A673 (cell line): Measurements from ENCODE around the gene AOC2.

Experiments
- EZH2 ChIP-seq: fragments of 200-600 bp; sonication (generic); IDR thresholded peaks from 2 replicates; pipeline ENCODE4 v1.6.1; 2017; ENCODE audit warnings: borderline replicate concordance, low read depth, mild to moderate bottlenecking, mixed read lengths, antibody characterized with exemption, low read length; ENCODE audit not compliant: poor library complexity, severe bottlenecking
- TF ChIP-seq, protein P1 (sequence below): fragments of 300-800, 200-600 bp; sonication (generic); conservative IDR thresholded peaks from 2 replicates; pipeline ENCODE4 v1.5.1; 2017; ENCODE audit warnings: low read depth, mild to moderate bottlenecking, antibody characterized with exemption, low read length, moderate library complexity, mixed read lengths

DNA sequence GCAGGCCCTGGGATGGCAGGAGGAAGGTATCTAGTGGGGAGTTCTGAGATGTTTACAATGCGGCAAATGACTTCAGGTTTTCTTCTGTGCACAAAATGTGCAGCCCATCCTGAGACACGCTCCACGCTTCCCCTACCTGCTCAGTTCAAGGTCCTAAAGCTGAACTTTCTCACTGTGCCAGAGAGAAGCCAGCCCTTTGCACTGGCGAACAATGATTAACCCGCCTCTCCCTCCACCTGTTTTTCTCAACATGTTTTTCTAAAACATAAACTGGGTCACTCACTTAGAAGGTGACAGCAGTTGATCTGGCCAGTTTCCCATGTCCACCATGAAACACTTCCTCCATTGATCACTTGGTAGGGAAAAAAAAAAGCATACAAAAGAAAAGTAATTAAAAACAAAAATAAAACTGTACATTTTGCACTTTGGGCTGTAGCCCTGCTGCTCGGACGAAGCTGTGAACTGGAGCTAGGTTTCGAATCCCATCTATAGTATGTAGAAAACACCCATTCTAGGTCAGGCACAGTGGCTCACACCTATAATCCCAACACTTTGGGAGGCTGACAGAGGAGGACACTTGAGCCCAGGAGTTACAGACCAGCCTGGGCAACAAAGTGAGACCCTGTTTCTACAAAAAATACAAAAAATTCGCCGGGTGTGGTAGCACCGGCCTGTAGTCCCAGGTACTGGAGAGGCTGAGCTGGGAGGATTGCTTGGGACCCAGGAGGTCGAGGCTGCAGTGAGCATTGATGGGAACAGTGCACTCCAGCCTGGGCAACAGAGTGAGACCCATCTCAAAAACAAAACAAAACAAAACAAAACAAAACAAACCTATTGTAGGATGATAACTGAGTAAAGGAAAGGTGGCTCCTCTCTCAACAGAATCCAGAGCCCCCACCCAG, 50.2 kb downstream of the AOC2 start:
- TF ChIP-seq, protein P1, sequence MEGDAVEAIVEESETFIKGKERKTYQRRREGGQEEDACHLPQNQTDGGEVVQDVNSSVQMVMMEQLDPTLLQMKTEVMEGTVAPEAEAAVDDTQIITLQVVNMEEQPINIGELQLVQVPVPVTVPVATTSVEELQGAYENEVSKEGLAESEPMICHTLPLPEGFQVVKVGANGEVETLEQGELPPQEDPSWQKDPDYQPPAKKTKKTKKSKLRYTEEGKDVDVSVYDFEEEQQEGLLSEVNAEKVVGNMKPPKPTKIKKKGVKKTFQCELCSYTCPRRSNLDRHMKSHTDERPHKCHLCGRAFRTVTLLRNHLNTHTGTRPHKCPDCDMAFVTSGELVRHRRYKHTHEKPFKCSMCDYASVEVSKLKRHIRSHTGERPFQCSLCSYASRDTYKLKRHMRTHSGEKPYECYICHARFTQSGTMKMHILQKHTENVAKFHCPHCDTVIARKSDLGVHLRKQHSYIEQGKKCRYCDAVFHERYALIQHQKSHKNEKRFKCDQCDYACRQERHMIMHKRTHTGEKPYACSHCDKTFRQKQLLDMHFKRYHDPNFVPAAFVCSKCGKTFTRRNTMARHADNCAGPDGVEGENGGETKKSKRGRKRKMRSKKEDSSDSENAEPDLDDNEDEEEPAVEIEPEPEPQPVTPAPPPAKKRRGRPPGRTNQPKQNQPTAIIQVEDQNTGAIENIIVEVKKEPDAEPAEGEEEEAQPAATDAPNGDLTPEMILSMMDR = no peak
- TF ChIP-seq EZH2 = no peak
